H9 (cell line): ENCODE measurements around the gene EFNB3. TPM values are rescaled to one million over a fixed set of nuclear protein-coding genes. Genes with fewer than 3 reads are reported as not detected.

Experiments used
- DNase-seq: peaks from one replicate; pipeline ENCODE4 v3.0.0-alpha.2; 2017
- H2AFZ ChIP-seq: one replicate; pipeline ENCODE4 v1.6.1; 2013; ENCODE audit warnings: mild to moderate bottlenecking, low read length, control low read depth, moderate library complexity
- H2AK5ac ChIP-seq: 2 replicates; pipeline ENCODE4 v1.6.1; 2013; ENCODE audit warnings: low read length, control low read depth, mixed read lengths; ENCODE audit not compliant: insufficient read length
- H2BK120ac ChIP-seq: one replicate; pipeline ENCODE4 v1.6.1; 2013; ENCODE audit warnings: low read depth, mild to moderate bottlenecking, low read length, control low read depth, inconsistent platforms; ENCODE audit not compliant: poor library complexity, severe bottlenecking
- H2BK12ac ChIP-seq: 2 replicates; pipeline ENCODE4 v1.6.1; 2013; ENCODE audit warnings: low read length, control low read depth, mixed read lengths, low read depth; ENCODE audit not compliant: insufficient read length
- H2BK15ac ChIP-seq: 2 replicates; pipeline ENCODE4 v1.6.1; 2013; ENCODE audit warnings: low read depth, low read length, control low read depth
- H2BK20ac ChIP-seq: one replicate; pipeline ENCODE4 v1.6.1; 2013; ENCODE audit warnings: low read depth, mild to moderate bottlenecking, low read length, control low read depth, inconsistent platforms; ENCODE audit not compliant: poor library complexity, severe bottlenecking
- H2BK5ac ChIP-seq: 2 replicates; pipeline ENCODE4 v1.6.1; 2013; ENCODE audit warnings: low read length, control low read depth, mixed read lengths; ENCODE audit not compliant: insufficient read length
- H3K14ac ChIP-seq: 2 replicates; pipeline ENCODE4 v1.6.1; 2013; ENCODE audit warnings: low read length, control low read depth; ENCODE audit not compliant: insufficient read depth
- H3K18ac ChIP-seq: 2 replicates; pipeline ENCODE4 v1.6.1; 2013; ENCODE audit warnings: low read depth, mild to moderate bottlenecking, mixed read lengths, low read length, control low read depth; ENCODE audit not compliant: insufficient read length
- H3K23ac ChIP-seq: 2 replicates; pipeline ENCODE4 v1.6.1; 2013; ENCODE audit warnings: low read length, control low read depth, mixed read lengths, low read depth; ENCODE audit not compliant: insufficient read length
- H3K23me2 ChIP-seq: 2 replicates; pipeline ENCODE4 v1.6.1; 2013; ENCODE audit warnings: low read depth, mild to moderate bottlenecking, mixed read lengths, low read length, control low read depth; ENCODE audit not compliant: insufficient read length, poor library complexity, severe bottlenecking
- H3K27ac ChIP-seq: 2 replicates; pipeline ENCODE4 v1.5.1; 2013; ENCODE audit warnings: low read length, control low read depth, mixed read lengths, low read depth; ENCODE audit not compliant: insufficient read length
- H3K27me3 ChIP-seq: 2 replicates; pipeline ENCODE4 v1.6.1; 2013; ENCODE audit warnings: low read length, control low read depth, inconsistent platforms; ENCODE audit not compliant: insufficient read depth
- H3K4ac ChIP-seq: 2 replicates; pipeline ENCODE4 v1.6.1; 2013; ENCODE audit warnings: low read depth, mild to moderate bottlenecking, control low read depth, inconsistent platforms, low read length, moderate library complexity
- H3K4me1 ChIP-seq: 2 replicates; pipeline ENCODE4 v1.6.1; 2013; ENCODE audit warnings: low read length, control low read depth, inconsistent platforms; ENCODE audit not compliant: insufficient read depth
- H3K4me2 ChIP-seq: 2 replicates; pipeline ENCODE4 v1.6.1; 2013; ENCODE audit warnings: low read length, control low read depth, mixed read lengths; ENCODE audit not compliant: insufficient read length, insufficient read depth
- H3K56ac ChIP-seq: 2 replicates; pipeline ENCODE4 v1.6.1; 2013; ENCODE audit warnings: low read depth, mild to moderate bottlenecking, mixed read lengths, low read length, control low read depth; ENCODE audit not compliant: insufficient read length
- H3K79me1 ChIP-seq: 2 replicates; pipeline ENCODE4 v1.6.1; 2013; ENCODE audit warnings: low read depth, mild to moderate bottlenecking, moderate library complexity, low read length, control low read depth, inconsistent platforms; ENCODE audit not compliant: insufficient read depth, poor library complexity, severe bottlenecking
- H3K79me2 ChIP-seq: 2 replicates; pipeline ENCODE4 v1.6.1; 2013; ENCODE audit warnings: low read length, control low read depth, inconsistent platforms; ENCODE audit not compliant: insufficient read depth
- H3K9ac ChIP-seq: 2 replicates; pipeline ENCODE4 v1.6.1; 2013; ENCODE audit warnings: low read length, control low read depth, mixed read lengths; ENCODE audit not compliant: insufficient read length; ENCODE audit errors: extremely low read depth
- H3K9me3 ChIP-seq: one replicate; pipeline ENCODE4 v1.6.1; 2013; ENCODE audit warnings: low read depth, low read length, inconsistent platforms; ENCODE audit not compliant: control insufficient read depth
- H3T11ph ChIP-seq: one replicate; pipeline ENCODE4 v1.6.1; 2013; ENCODE audit warnings: mild to moderate bottlenecking, low read length, control low read depth, inconsistent platforms
- H4K20me1 ChIP-seq: one replicate; pipeline ENCODE4 v1.6.1; 2013; ENCODE audit not compliant: control insufficient read depth, insufficient read length, insufficient read depth
- H4K5ac ChIP-seq: 2 replicates; pipeline ENCODE4 v1.6.1; 2013; ENCODE audit warnings: low read depth, mild to moderate bottlenecking, mixed read lengths, low read length, control low read depth; ENCODE audit not compliant: insufficient read length
- H4K8ac ChIP-seq: replicated peaks from 2 replicates; pipeline ENCODE4 v1.6.1; 2013; ENCODE audit warnings: low read length, control low read depth, mixed read lengths, low read depth; ENCODE audit not compliant: insufficient read length
- H4K91ac ChIP-seq: 2 replicates; pipeline ENCODE4 v1.6.1; 2013; ENCODE audit warnings: low read depth, mild to moderate bottlenecking, moderate library complexity, mixed read lengths, low read length, control low read depth; ENCODE audit not compliant: insufficient read length
- H3K27ac Mint-ChIP-seq, 3 experiments: 2 replicates in 2 of 3; 3 replicates in 1 of 3; pipeline ENCODE4 v1.8.0; 2020 to 2021; ENCODE audit warnings: mixed read lengths in 3 of 3, mild to moderate bottlenecking in 1 of 3, moderate library complexity in 1 of 3
- H3K27me3 Mint-ChIP-seq: 2 replicates; pipeline ENCODE4 v1.8.0; 2021; ENCODE audit warnings: low read depth, mild to moderate bottlenecking, moderate library complexity, mixed read lengths
- H3K36me3 Mint-ChIP-seq, 3 experiments: 2 replicates in 2 of 3; 3 replicates in 1 of 3; pipeline ENCODE4 v1.8.0; 2020 to 2021; ENCODE audit warnings: low read depth in 3 of 3, mixed read lengths in 3 of 3; ENCODE audit not compliant: insufficient read depth in 1 of 3
- H3K4me1 Mint-ChIP-seq, 2 experiments: 2 replicates each; pipeline ENCODE4 v1.8.0; 2020; ENCODE audit warnings: mixed read lengths in 2 of 2
- H3K4me3 Mint-ChIP-seq, 2 experiments: 2 replicates in 1 of 2; 3 replicates in 1 of 2; pipeline ENCODE4 v1.8.0; 2020 to 2021; ENCODE audit warnings: mild to moderate bottlenecking in 2 of 2, mixed read lengths in 2 of 2, moderate library complexity in 1 of 2
- H3K9me3 Mint-ChIP-seq, 2 experiments: 2 replicates in 1 of 2; 3 replicates in 1 of 2; pipeline ENCODE4 v1.8.0; 2020; ENCODE audit warnings: mild to moderate bottlenecking in 2 of 2, mixed read lengths in 2 of 2, moderate library complexity in 1 of 2
- CTCF ChIP-seq: fragments of 200-600 bp; sonication (generic); conservative IDR thresholded peaks from 3 replicates; pipeline ENCODE4 v1.8.0; 2021; ENCODE audit warnings: antibody characterized with exemption, mild to moderate bottlenecking
- WGBS: extraction: QIAGEN DNeasy Blood & Tissue Kit; methylation state at CpG from one replicate; pipeline ENCODE4 v1.1.7; 2013; ENCODE audit warnings: missing lambda C conversion rate, low lambda C conversion rate, mixed read lengths; ENCODE audit not compliant: insufficient read length; ENCODE audit errors: extremely low coverage; 5-methylcytosine and 5-hydroxymethylcytosine counted together
- total RNA-seq: library from RNA; stranded (reverse); gene quantifications from 2 replicates; pipeline ENCODE4 v1.2.1, GENCODE V29; 2021

Gene EFNB3
- total RNA-seq, 1 experiment from 2014 or later = 11.3 TPM

- Histone ChIP-seq H3K14ac (no peak overlapping the region; the same call in 1 of the 2 replicates), H3K56ac (no peak overlapping the region), H4K5ac (no peak overlapping the region), H3T11ph (no peak overlapping the region), H3K23ac (no peak overlapping the region), H3K4me1 (peaks cover 7% of the 10 kb centered on the region; the same call in 1 of the 2 replicates), H2BK120ac (no peak overlapping the region), H3K27ac (no peak overlapping the region), H3K79me2 (no peaks in the 10 kb centered on the region; the same call in 1 of the 2 replicates), H2BK5ac (no peak overlapping the region), H2BK12ac (no peak overlapping the region), H3K9me3 (peaks cover 10% of the 10 kb centered on the region), H3K79me1 (no peaks in the 10 kb centered on the region), H3K18ac (no peak overlapping the region), H3K23me2 (no peaks in the 10 kb centered on the region), H4K20me1 (no peaks in the 10 kb centered on the region), H2AFZ (no peak overlapping the region), H2AK5ac (no peak overlapping the region), H4K8ac (no peak overlapping the region), H4K91ac (no peak overlapping the region), H3K4ac (no peak overlapping the region), H3K27me3 (no peaks in the 10 kb centered on the region), H2BK20ac (no peak overlapping the region), H3K4me2 (peak overlapping the region; percentile 17), H2BK15ac (no peak overlapping the region), H3K9ac (no peak overlapping the region)
- no CpG with 5 or more reads among the region's 5 CpGs for WGBS
- TF ChIP-seq CTCF = no peak
- Mint-ChIP-seq H3K4me1 (peaks cover 21 to 43% of the 10 kb centered on the region in 2 experiments), H3K27ac (peak overlapping the region; percentile 73 to 94 (median 89)), H3K36me3 (peaks cover 39 to 43% (median 42%) of the 10 kb centered on the region in 3 experiments), H3K4me3 (peak overlapping the region; percentile 50 to 67), H3K9me3 (peaks cover 10% of the 10 kb centered on the region in 2 experiments), H3K27me3 (no peaks in the 10 kb centered on the region)
- peak; percentile 72 for DNase-seq
Measured at GRCh38 chr17:7676533-7676932, 28.5 kb upstream of the EFNB3 start.
